ENCODE measurements around the gene SLC3A2.

DNA sequence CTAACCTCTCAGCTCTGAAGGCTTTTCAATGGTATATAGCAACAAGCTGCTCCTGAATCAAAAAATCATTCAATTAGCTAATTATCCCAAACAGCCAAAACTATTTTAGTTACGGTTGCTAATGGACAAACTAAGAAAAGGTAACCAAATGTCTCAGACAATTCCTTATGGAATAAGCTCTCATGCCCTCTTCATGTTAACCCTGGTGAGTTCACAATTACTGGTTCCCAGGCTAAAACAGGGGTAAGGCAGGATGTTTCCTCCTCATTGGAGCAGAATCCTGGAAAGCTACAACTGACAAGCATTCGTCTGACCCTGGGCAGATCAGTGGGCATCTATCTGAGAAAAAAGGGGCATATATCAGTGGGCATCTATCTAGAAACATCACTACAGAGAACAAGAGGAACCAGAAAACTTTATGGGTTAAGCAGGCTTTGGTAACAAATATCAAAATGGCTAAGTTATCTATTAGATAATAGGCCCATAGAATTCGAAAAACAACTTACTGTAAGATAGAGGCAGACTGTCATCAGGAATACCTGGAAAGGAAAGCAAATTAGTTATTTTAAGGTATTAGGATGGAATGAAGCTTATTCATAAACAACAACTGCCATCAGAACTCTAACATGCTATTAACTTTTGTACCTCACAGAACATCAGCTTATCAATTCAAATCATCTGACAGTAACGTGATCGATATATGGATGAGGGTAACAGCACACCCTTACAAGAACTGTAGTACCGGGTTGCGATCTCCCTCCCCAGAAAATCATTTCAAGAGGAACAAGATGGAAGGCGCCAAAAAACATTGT, 26.5 kb upstream of the SLC3A2 start:
- no peak for TF ChIP-seq POLR2A (IDR thresholded peaks at IDR 0.05)
- no peak for TF ChIP-seq CTCF (IDR thresholded peaks at IDR 0.05)

Data from uterus (tissue), 2 donors.